Measurements from ENCODE around the gene COL23A1.

DNA sequence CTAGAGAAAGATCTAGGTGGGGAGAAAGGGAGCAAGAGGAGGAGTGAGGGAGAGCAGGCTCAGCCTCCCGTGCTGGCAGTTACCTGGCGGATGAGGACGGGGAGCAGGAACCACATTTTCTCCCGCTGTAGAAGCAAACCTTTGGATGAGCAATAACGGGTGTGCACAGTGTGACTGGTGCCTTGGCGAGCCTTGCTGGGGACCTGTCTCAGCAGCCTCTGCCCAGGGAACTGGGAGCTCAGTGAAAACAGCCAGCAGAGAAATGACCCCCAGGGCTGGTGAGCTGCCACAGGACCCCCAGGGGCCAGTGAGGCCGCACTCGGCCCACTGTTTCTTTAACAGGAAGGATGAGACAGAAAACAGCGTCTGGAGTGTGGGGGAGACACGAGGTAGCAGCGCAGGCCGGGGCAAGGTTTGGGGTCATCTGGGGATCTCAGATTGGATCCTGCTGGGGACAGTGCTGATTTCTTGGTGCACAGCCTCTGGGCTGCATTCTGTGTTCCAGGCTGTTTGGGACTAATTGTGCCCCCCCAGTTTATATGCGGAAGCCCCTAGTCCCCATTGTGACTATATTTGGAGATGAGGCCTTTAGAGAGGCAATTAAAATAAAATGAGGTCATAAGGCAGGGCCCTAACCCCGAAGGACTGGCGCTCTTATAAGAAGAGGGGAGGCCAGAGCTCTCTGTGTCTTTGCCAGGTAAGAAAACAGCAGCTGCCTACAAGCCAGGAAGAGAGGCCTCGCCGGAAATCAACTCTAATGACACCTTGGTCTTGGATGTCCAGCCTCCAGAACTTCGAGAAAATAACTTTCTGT, 238.8 kb downstream of the COL23A1 start:
- TF ChIP-seq POLR2AphosphoS5 (IDR thresholded peaks at IDR 0.05; ENCODE audit: low read depth, low read length) (no peak), POLR2A (IDR thresholded peaks at IDR 0.05; ENCODE audit: low read depth, low read length) (no peak), TAF1 (IDR thresholded peaks at IDR 0.05; ENCODE audit: low read depth, low read length) (no peak), SPI1 (IDR thresholded peaks at IDR 0.05; ENCODE audit: low read depth, low read length) (no peak)
